Activated CD8-positive, alpha-beta memory T cell treated with anti-CD3 and anti-CD28 coated beads, Interleukin-2, amount 10 ng/mL, durations not matched to agents 7 days and 5 days (primary cell): Measurements from ENCODE around the gene UVRAG. TPM values are rescaled to one million over a fixed set of nuclear protein-coding genes. Genes with fewer than 3 reads are reported as not detected.
"Not testable (repeated sequence)": the region's sequence is repeated elsewhere in the genome, so short reads cannot be mapped to it uniquely, and the experiment has no call there.

Experiments used
- ATAC-seq: fragments of 150-1000 bp; cut with Tn5 transposase; one replicate; pipeline ENCODE4 v1.10.0; 2021; ENCODE audit warnings: moderate library complexity
- CTCF ChIA-PET: fragments of 350-600 bp; sonication (Branson Sonifier 250); formaldehyde crosslinking; loops from one replicate; lab custom pipeline; 2021; ENCODE audit warnings: antibody characterized with exemption; lab: Charles Lee
- DNase-seq: peaks from one replicate; pipeline ENCODE4 v3.0.0-alpha.2; 2020
- H3K27ac Mint-ChIP-seq: one replicate; pipeline ENCODE4 v1.8.0; 2021; ENCODE audit warnings: mild to moderate bottlenecking, mixed read lengths
- H3K27me3 Mint-ChIP-seq: one replicate; pipeline ENCODE4 v1.8.0; 2021; ENCODE audit warnings: mixed read lengths
- H3K36me3 Mint-ChIP-seq: one replicate; pipeline ENCODE4 v1.8.0; 2021; ENCODE audit warnings: mild to moderate bottlenecking, mixed read lengths
- H3K4me1 Mint-ChIP-seq: one replicate; pipeline ENCODE4 v1.8.0; 2021; ENCODE audit warnings: mixed read lengths
- H3K4me3 Mint-ChIP-seq: one replicate; pipeline ENCODE4 v1.8.0; 2021; ENCODE audit warnings: mild to moderate bottlenecking, moderate library complexity, mixed read lengths
- H3K9me3 Mint-ChIP-seq: one replicate; pipeline ENCODE4 v1.8.0; 2022; ENCODE audit warnings: low read depth, mixed read lengths
- total RNA-seq, 2 experiments: library from RNA; stranded (reverse); gene quantifications; one replicate each; pipeline ENCODE4 v1.2.3, GENCODE V29; 2021

The UVRAG gene
- total RNA-seq, 2 experiments from 2014 or later = 17.4 to 25.5 TPM

DNA sequence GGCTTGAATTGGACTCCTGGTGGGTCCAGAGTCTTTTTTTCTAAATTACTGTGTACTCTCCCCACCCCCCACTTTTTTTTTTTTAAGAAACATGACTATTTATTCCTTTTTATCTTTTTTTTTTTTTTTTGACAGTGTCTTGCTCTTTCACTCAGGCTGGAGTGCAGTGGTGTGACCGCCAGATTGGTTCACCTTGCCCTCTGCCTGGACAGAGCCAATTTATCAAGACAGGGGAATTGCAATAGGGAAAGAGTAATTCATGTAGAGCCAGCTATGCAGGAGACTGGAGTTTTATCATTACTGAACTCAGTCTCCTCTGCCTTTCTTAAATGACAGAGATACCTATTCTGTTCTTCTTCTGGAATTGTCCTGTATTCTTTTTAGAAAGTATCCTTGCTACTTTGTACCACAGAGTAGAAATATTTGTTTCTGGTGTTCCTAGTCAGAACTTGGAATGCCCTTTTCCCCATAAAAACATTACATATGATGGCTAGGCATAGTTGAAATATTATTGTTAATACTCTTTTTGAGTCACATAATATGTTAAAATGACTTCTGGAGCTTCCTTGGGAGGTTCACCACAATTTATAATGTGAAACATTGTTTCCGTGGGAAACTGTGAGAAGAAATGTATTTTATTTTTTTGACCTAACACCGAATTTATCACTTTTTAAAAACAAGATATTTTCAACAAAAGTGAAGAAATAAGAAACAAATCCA is 95.6 kb downstream of the UVRAG start:
- Mint-ChIP-seq H3K36me3 (peaks cover 32% of the 10 kb centered on the region), H3K4me3 (no peak overlapping the region), H3K9me3 (peaks cover 4% of the 10 kb centered on the region), H3K27me3 (peaks cover 8% of the 10 kb centered on the region), H3K27ac (no peak overlapping the region), H3K4me1 (peaks cover 28% of the 10 kb centered on the region)
- DNase-seq (no peak), ATAC-seq (no peak)
- CTCF ChIA-PET = interaction anchor here (0.7 to 1.1 kb wide), 2 partner anchors 14 to 517 kb away, joined by 3 read pairs; no protein-coding TSS in a partner anchor

DNA sequence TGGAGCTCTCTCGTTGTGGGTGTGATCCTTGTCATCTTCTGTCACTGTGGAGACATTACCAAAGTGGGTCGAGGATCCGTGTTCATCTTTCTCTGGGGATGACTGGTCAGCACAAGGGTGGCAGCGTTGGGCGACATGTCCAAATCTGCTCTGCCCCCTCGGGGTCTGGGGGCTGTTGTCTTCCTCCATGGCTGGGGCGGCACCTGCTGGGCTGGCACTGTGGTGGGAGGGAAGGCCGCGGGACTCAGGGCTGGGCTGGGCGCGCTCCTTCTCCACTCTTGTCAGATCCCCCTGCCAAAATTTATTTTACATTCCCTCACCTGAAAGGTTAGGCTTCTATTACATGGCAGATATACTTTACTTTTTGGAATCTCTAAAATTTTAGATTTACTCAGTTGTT is 96.4 kb downstream of the UVRAG start:
- peaks cover 2% of the 10 kb centered on the region for H3K9me3 Mint-ChIP-seq
- H3K27ac Mint-ChIP-seq = no peak overlapping the region
- ATAC-seq (no peak), DNase-seq (no peak)
- no peak overlapping the region for H3K4me3 Mint-ChIP-seq
- peaks cover 30% of the 10 kb centered on the region for H3K36me3 Mint-ChIP-seq
- H3K27me3 Mint-ChIP-seq = peaks cover 8% of the 10 kb centered on the region
- H3K4me1 Mint-ChIP-seq = peaks cover 28% of the 10 kb centered on the region
- CTCF ChIA-PET = no interaction called here

DNA sequence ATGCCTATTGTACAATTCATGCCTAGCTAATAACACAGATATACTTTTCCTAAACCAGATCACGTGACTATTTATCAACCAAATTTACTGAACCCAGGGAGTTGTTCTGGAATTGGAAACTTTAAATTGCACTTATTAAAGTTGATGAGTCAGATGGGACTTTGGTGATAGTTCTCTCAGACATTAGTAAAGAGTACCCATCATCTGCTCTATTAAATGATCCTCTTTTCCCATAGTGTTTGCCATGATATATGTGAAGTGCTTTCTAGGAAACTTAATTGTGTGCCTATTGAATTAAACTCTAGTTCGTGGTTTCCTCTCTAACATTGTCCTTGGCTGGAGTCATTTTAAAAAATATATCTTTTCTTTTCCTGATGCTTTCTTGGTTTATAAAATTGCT is 99.0 kb downstream of the UVRAG start:
- DNase-seq (no peak), ATAC-seq (no peak)
- peaks cover 9% of the 10 kb centered on the region for H3K4me1 Mint-ChIP-seq
- no peak overlapping the region for H3K4me3 Mint-ChIP-seq
- peaks cover 20% of the 10 kb centered on the region for H3K36me3 Mint-ChIP-seq
- no peaks in the 10 kb centered on the region for H3K9me3 Mint-ChIP-seq
- H3K27me3 Mint-ChIP-seq = peaks cover 3% of the 10 kb centered on the region
- no peak overlapping the region for H3K27ac Mint-ChIP-seq
- CTCF ChIA-PET = no interaction called here

DNA sequence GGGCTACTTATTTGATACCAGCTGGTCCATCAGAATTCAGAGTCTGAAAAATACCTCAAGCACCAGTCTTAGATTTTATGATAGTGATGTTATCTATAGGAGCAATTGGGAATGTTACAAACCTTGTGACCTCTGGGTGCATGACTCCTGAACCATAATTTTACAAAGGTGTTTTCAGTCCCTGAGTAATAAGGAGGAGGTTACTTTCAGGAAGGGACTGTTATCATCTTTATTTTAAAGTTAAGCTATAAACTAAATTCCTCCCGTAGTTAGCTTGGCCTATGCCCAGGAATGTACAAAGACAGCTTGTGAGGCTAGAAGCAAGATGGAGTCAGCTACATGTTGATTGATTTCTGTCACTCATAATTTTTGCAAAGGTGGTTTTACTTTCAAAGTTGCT is 101.9 kb downstream of the UVRAG start:
- DNase-seq (no peak), ATAC-seq (no peak)
- Mint-ChIP-seq H3K27ac (no peak overlapping the region), H3K27me3 (no peaks in the 10 kb centered on the region), H3K4me3 (no peak overlapping the region), H3K4me1 (peaks cover 2% of the 10 kb centered on the region), H3K9me3 (no peaks in the 10 kb centered on the region), H3K36me3 (peaks cover 18% of the 10 kb centered on the region)
- CTCF ChIA-PET = interaction anchor here (1.2 to 2.1 kb wide), 2 partner anchors 8 to 235 kb away, joined by 3 to 8 read pairs; no protein-coding TSS in a partner anchor

DNA sequence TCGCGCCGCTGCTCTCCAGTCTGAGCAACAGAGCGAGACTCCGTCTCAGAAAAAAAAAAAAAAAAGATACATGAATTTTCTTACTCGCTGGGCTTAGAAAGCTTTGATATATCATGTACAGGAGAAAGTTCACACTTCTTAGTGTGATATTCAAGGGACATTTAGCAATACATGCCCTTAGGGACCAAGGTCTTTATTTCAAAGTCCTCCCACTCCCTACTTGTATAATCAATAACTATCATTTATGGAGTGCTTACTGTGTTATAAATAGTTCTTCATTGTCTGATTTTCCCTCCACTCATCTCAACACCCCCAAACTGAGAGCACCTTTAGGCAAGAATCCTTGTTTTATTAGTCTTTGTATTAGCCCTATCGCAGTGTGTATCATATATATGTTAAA is 103.3 kb downstream of the UVRAG start:
- no peak overlapping the region for H3K27ac Mint-ChIP-seq
- peaks cover 2% of the 10 kb centered on the region for H3K4me1 Mint-ChIP-seq

DNA sequence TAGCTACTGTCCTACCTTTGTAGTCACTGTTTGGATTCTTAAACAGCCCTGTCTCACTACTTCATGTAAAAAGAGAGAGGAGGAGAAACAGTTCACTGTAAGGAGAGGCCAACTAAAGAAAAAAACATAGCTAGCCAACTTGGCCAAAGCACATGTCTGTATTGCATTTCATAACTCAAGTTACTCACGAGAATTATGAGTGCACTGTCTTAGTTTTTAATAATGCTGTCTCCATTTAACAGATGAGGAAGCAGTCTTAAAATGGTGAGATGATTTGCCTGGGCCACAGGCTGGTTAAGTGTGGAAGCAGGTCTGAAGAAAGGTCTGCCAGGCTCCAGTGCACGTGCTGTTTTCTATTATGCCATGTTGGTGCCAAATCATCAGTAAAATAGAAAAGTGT is 104.5 kb downstream of the UVRAG start:
- ATAC-seq = no peak
- no peak for DNase-seq
- Mint-ChIP-seq H3K27ac (no peak overlapping the region), H3K36me3 (peaks cover 2% of the 10 kb centered on the region), H3K4me3 (no peak overlapping the region), H3K4me1 (peaks cover 2% of the 10 kb centered on the region), H3K27me3 (no peaks in the 10 kb centered on the region), H3K9me3 (no peaks in the 10 kb centered on the region)
- CTCF ChIA-PET = no interaction called here

More for the DNA sequence above, 103.3 kb downstream of the UVRAG start:
- CTCF ChIA-PET = interaction anchor here (0.8 to 1.2 kb wide), 2 partner anchors 9 to 350 kb away, joined by 3 read pairs; no protein-coding TSS in a partner anchor
- ATAC-seq = no peak
- peaks cover 6% of the 10 kb centered on the region for H3K36me3 Mint-ChIP-seq
- no peak for DNase-seq
- H3K4me3 Mint-ChIP-seq = no peak overlapping the region
- no peaks in the 10 kb centered on the region for H3K27me3 Mint-ChIP-seq
- no peaks in the 10 kb centered on the region for H3K9me3 Mint-ChIP-seq

DNA sequence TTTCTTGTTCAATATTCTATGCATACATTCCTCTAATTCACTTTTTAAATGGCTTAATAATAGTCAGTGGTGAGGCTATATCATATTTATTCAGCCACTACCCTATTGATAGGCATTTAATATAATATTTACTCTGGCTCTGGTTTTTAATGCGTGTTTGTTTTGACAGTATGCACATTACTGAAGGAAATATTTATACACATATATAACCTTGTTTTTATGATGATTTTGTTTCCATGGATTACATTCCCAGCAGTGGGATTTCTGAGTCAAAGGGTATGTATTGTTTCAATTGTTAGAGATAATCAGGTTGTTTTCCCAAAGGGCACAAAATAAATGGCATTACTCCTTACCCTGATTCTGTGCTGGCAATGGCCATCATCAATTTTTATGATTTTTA is 105.8 kb downstream of the UVRAG start:
- Mint-ChIP-seq H3K36me3 (peaks cover 3% of the 10 kb centered on the region), H3K4me1 (peaks cover 2% of the 10 kb centered on the region), H3K4me3 (no peak overlapping the region), H3K27me3 (no peaks in the 10 kb centered on the region), H3K27ac (no peak overlapping the region), H3K9me3 (no peaks in the 10 kb centered on the region)
- ATAC-seq = no peak
- CTCF ChIA-PET = no interaction called here
- no peak for DNase-seq

DNA sequence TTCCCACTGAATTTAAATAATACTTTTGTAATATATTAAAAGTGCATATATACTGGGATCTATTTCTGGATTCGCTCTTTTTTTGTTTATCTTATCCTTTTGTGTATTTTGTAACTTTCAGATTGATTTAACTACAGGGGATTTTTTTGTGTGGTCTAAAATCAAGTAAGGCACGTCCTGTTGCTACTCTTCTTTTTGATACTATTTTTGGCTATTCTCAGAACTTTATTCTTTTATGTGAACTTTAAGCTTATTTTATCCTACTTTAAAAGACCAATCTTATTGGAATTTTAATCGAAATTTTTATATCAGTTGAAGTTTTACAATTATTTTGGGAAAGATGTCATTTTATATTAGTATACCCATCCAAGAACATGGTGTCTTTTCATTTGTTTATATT is 106.8 kb downstream of the UVRAG start:
- ATAC-seq = no peak
- H3K4me1 Mint-ChIP-seq = peaks cover 2% of the 10 kb centered on the region
- H3K4me3 Mint-ChIP-seq = no peak overlapping the region
- no peaks in the 10 kb centered on the region for H3K9me3 Mint-ChIP-seq
- CTCF ChIA-PET = no interaction called here
- no peaks in the 10 kb centered on the region for H3K27me3 Mint-ChIP-seq
- no peak for DNase-seq
- peaks cover 1% of the 10 kb centered on the region for H3K36me3 Mint-ChIP-seq
- H3K27ac Mint-ChIP-seq = no peak overlapping the region

DNA sequence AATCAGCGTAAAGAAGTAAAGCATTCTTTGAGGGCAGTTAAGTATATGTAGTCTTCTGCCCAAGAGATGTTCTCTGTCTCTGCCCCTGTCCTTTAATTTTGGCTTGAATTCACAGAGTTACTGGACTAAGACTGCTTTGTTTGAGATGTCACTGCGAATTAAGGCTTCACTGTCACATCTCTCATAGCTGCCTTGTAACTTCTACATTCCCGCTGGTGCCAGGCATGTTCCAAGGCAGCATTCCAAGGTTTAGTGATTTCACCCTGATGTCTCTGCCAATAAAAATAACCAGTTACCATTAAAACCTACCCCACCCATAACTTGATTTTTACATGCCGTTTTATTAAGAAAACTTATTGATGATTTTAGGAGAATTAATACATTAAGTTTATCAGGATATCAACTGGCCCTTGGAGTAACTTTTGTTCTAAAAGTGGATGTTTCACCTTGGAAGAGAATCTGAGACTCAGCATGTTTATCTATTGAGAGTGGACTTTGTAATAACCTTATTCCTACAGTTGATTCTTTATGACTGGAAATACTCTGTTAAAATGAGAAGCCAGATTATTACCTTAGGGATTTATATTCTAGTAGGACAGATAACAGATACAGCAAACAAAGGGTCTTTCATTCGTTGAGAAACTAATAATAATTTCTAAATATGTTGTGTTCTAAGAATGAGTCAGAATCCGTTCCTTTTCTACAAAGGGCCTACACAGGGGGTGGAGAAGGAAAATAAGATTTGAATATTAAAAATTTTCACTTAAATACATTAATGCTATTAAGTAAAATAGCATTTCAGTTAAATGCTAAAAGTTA is 110.2 kb downstream of the UVRAG start:
- Mint-ChIP-seq H3K4me3 (no peak overlapping the region), H3K9me3 (no peaks in the 10 kb centered on the region), H3K36me3 (peaks cover 1% of the 10 kb centered on the region), H3K4me1 (peaks cover 2% of the 10 kb centered on the region), H3K27ac (no peak overlapping the region), H3K27me3 (no peaks in the 10 kb centered on the region)
- DNase-seq (no peak), ATAC-seq (no peak)
- CTCF ChIA-PET = no interaction called here

DNA sequence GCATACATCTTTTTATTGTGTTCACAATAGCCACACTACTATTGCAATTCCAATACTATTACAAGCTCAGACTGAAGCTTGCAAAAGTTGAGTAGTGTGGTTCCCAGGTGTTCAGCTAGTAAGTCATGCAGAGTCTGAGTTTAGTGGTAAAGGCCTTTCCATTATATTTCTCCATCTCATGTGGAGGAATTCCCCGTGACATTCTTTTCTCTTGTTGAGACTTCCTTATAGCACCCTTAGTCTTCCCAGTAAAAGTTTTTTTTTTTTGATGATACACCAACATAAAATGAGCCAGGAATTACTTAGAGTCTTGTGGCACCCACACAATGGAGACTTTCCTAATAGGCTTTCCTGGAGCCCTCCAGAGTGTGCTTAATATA is 110.8 kb downstream of the UVRAG start:
- Mint-ChIP-seq H3K9me3 (no peaks in the 10 kb centered on the region), H3K36me3 (peaks cover 1% of the 10 kb centered on the region), H3K4me3 (no peak overlapping the region), H3K27ac (no peak overlapping the region), H3K4me1 (peaks cover 2% of the 10 kb centered on the region), H3K27me3 (no peaks in the 10 kb centered on the region)
- ATAC-seq (no peak), DNase-seq (no peak)
- CTCF ChIA-PET = no interaction called here

DNA sequence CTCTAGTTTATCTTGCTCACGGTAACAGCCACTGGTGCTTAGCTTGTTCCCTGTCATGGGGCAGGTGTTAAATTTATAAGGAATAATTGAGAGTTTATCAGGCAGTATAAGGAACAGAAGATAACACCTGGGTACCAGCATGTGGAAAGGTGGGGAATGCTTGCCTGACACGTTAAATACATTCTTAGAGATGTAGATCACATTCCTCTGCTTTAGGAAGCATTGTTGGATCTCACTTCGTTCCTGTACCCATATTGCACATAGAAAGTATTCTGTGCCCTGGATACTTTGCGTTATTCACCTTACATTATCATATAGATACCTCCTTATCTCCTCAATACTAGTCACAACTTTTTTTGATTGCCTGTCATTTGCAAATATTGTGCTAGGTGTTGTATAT is 114.7 kb downstream of the UVRAG start:
- CTCF ChIA-PET = no interaction called here
- Mint-ChIP-seq H3K36me3 (peaks cover 4% of the 10 kb centered on the region), H3K27ac (no peak overlapping the region), H3K27me3 (no peaks in the 10 kb centered on the region), H3K4me3 (no peak overlapping the region), H3K4me1 (no peaks in the 10 kb centered on the region), H3K9me3 (no peaks in the 10 kb centered on the region)
- no peak for ATAC-seq
- DNase-seq = no peak

DNA sequence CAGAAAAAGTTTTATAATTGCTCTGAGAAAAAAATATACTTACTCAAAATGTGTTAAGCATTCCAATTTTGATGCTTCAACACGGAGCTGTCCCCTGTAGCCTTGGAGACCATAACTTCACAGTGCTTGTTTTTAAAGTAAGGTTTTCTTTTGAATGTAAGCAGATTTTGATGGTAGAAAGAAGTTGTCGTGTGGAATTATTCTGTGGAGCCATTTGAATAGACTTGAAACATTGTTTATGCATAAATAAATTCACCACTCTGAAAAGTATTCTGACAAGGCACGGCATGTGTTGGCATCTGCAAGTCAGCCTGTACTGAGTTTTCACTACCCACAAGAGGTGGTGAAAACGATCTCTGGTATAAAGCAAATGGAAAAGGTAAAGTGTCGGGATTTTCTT is 115.5 kb downstream of the UVRAG start:
- peaks cover 3% of the 10 kb centered on the region for H3K36me3 Mint-ChIP-seq
- no peaks in the 10 kb centered on the region for H3K9me3 Mint-ChIP-seq
- DNase-seq (no peak), ATAC-seq (no peak)
- no peaks in the 10 kb centered on the region for H3K4me1 Mint-ChIP-seq
- no peak overlapping the region for H3K27ac Mint-ChIP-seq
- H3K27me3 Mint-ChIP-seq = no peaks in the 10 kb centered on the region
- H3K4me3 Mint-ChIP-seq = no peak overlapping the region
- CTCF ChIA-PET = no interaction called here

DNA sequence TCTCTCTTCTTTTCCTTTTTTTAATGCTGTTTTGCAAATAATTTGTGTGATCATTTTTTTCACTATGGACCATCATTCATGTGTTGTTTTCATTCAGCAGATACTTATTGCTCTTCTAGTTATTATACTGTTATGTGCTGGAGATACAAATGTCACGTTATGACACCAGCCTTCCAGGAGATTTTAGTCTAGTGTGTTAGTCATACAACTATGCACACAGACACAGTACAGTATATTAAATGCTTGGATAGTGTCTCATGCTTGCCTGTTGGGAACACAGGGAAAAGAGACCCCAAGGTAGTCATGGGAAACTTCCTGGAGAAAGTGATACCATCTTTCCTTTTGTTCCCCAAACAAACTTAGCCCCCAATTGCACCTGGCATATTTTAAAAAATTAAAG is 116.1 kb downstream of the UVRAG start:
- H3K27me3 Mint-ChIP-seq = no peaks in the 10 kb centered on the region
- DNase-seq = no peak

DNA sequence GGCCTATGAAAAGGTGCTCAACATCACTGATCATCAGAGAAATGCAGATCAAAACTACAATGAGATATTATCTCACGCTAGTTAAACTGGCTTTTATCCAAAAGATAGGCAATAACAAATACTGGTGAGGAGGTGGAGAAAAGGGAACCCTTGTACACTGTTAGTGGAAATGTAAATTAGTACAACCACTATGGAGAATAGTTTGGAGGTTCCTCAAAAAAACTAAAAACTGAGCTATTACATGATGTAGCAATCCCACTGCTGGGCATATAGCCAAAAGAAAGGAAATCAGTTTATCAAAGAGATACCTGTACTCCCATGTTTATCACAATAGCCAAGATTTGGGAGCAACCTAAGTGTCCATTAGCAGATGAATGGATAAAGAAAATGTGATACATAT is 118.7 kb downstream of the UVRAG start:
- not testable (repeated sequence) for DNase-seq, H3K9me3 Mint-ChIP-seq, H3K27me3 Mint-ChIP-seq, H3K4me3 Mint-ChIP-seq, H3K36me3 Mint-ChIP-seq, H3K4me1 Mint-ChIP-seq, ATAC-seq, H3K27ac Mint-ChIP-seq
- CTCF ChIA-PET = interaction anchor here (1.4 kb wide), 1 partner anchor 36 kb away, joined by 3 read pairs; no protein-coding TSS in a partner anchor

More for the DNA sequence above, 116.1 kb downstream of the UVRAG start:
- H3K9me3 Mint-ChIP-seq = no peaks in the 10 kb centered on the region
- CTCF ChIA-PET = interaction anchor here (1.0 kb wide), 1 partner anchor 34 kb away, joined by 4 read pairs; no protein-coding TSS in a partner anchor
- peaks cover 3% of the 10 kb centered on the region for H3K36me3 Mint-ChIP-seq
- H3K27ac Mint-ChIP-seq = no peak overlapping the region
- H3K4me3 Mint-ChIP-seq = no peak overlapping the region
- no peaks in the 10 kb centered on the region for H3K4me1 Mint-ChIP-seq
- no peak for ATAC-seq
